ENCODE measurements around the gene EPM2A.

EPM2A gene

GRCh38 chr6:145602726-145603326 is 132.5 kb downstream of the EPM2A start:
- Histone ChIP-seq H3K9me2 (replicated peaks; ENCODE audit: control insufficient read depth, low read length) (no peaks in the 10 kb centered on the region), H3K9me3 (ENCODE audit: control insufficient read depth, insufficient read depth, low read length) (no peaks in the 10 kb centered on the region), H3K4me1 (ENCODE audit: control insufficient read depth, low read length) (no peaks in the 10 kb centered on the region), H3F3A (ENCODE audit: control insufficient read depth, insufficient read depth) (no peaks in the 10 kb centered on the region), H3K27me3 (ENCODE audit: control insufficient read depth, low read length) (no peaks in the 10 kb centered on the region), H3K4me2 (ENCODE audit: low read length) (no peak overlapping the region), H3K4me3 (ENCODE audit: low read length) (no peak overlapping the region), H4K20me1 (ENCODE audit: control insufficient read depth, insufficient read depth, low read depth, low read length) (no peaks in the 10 kb centered on the region), H3K36me3 (ENCODE audit: control insufficient read depth, low read length) (no peaks in the 10 kb centered on the region), H3K79me2 (ENCODE audit: control insufficient read depth, low read length) (no peaks in the 10 kb centered on the region), H3K27ac (ENCODE audit: low read depth, low read length) (no peak overlapping the region)
- no peak for TF ChIP-seq CTCF (IDR thresholded peaks at IDR 0.05; ENCODE audit: low read depth, low read length, poor library complexity, severe bottlenecking)
- no peak for TF ChIP-seq EZH2phosphoT487 (IDR thresholded peaks at IDR 0.05; ENCODE audit: borderline replicate concordance, low read length)

GRCh38 chr6:145601397-145601796 is 133.9 kb downstream of the EPM2A start:
- no peaks in the 10 kb centered on the region for H3K36me3 ChIP-seq (ENCODE audit: control insufficient read depth, low read length)
- no peaks in the 10 kb centered on the region for H3K27me3 ChIP-seq (ENCODE audit: control insufficient read depth, low read length)
- TF ChIP-seq CTCF (IDR thresholded peaks at IDR 0.05; ENCODE audit: low read depth, low read length, poor library complexity, severe bottlenecking), result no peak
- no peak for TF ChIP-seq EZH2phosphoT487 (IDR thresholded peaks at IDR 0.05; ENCODE audit: borderline replicate concordance, low read length)
- no peaks in the 10 kb centered on the region for H3F3A ChIP-seq (ENCODE audit: control insufficient read depth, insufficient read depth)
- no peak overlapping the region for H3K27ac ChIP-seq (ENCODE audit: low read depth, low read length)
- no peaks in the 10 kb centered on the region for H3K9me2 ChIP-seq (replicated peaks; ENCODE audit: control insufficient read depth, low read length)
- no peaks in the 10 kb centered on the region for H3K9me3 ChIP-seq (ENCODE audit: control insufficient read depth, insufficient read depth, low read length)
- H4K20me1 ChIP-seq (ENCODE audit: control insufficient read depth, insufficient read depth, low read depth, low read length), result no peaks in the 10 kb centered on the region
- H3K4me2 ChIP-seq (ENCODE audit: low read length), result no peak overlapping the region
- no peaks in the 10 kb centered on the region for H3K79me2 ChIP-seq (ENCODE audit: control insufficient read depth, low read length)
- no peak overlapping the region for H3K4me3 ChIP-seq (ENCODE audit: low read length)
- no peaks in the 10 kb centered on the region for H3K4me1 ChIP-seq (ENCODE audit: control insufficient read depth, low read length)

- Histone ChIP-seq H4K20me1 (ENCODE audit: control insufficient read depth, insufficient read depth, low read depth, low read length) (no peaks in the 10 kb centered on the region), H3K9me2 (replicated peaks; ENCODE audit: control insufficient read depth, low read length) (no peaks in the 10 kb centered on the region), H3K27ac (ENCODE audit: low read depth, low read length) (no peak overlapping the region), H3K27me3 (ENCODE audit: control insufficient read depth, low read length) (no peaks in the 10 kb centered on the region), H3F3A (ENCODE audit: control insufficient read depth, insufficient read depth) (no peaks in the 10 kb centered on the region), H3K4me3 (ENCODE audit: low read length) (no peak overlapping the region), H3K9me3 (ENCODE audit: control insufficient read depth, insufficient read depth, low read length) (no peaks in the 10 kb centered on the region), H3K4me1 (ENCODE audit: control insufficient read depth, low read length) (no peaks in the 10 kb centered on the region), H3K79me2 (ENCODE audit: control insufficient read depth, low read length) (no peaks in the 10 kb centered on the region), H3K36me3 (ENCODE audit: control insufficient read depth, low read length) (no peaks in the 10 kb centered on the region), H3K4me2 (ENCODE audit: low read length) (no peak overlapping the region)
- no peak for TF ChIP-seq EZH2phosphoT487 (IDR thresholded peaks at IDR 0.05; ENCODE audit: borderline replicate concordance, low read length)
- no peak for TF ChIP-seq CTCF (IDR thresholded peaks at IDR 0.05; ENCODE audit: low read depth, low read length, poor library complexity, severe bottlenecking)
Observed at GRCh38 chr6:145600299-145600698, 135.0 kb downstream of the EPM2A start.

Measured in DOHH2 (cell line).